HG03159 (cell line): Measurements from ENCODE around the gene ARMC10.
"Not testable (repeated sequence)": the region's sequence is repeated elsewhere in the genome, so short reads cannot be mapped to it uniquely, and the experiment has no call there.

Experiments
- ATAC-seq: cut with Tn5 transposase; IDR thresholded peaks from one replicate; pipeline ENCODE4 v1.9.1; 2021; ENCODE audit warnings: mild to moderate bottlenecking, moderate library complexity; ENCODE audit not compliant: unreplicated experiment

ARMC10 gene

DNA sequence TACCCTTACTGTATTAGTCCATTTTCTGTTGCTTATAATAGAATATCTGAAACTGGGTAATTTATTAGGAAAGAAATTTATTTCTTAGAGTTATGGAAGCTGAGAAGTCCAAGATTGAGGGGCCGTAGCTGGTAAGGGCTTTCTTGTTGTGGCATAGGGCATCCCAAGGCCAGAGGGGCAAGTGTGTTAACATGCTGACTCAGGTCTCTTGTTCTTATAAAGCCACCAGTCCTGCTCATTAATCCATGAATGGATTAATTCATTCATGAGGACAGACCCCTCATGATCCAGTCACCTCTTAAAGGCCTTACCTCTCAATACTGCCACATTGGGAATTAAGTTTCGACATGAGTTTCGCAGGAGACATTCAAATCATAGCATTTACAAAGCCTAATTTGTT lies 2.4 kb downstream of the ARMC10 start:
- ATAC-seq, result no peak

DNA sequence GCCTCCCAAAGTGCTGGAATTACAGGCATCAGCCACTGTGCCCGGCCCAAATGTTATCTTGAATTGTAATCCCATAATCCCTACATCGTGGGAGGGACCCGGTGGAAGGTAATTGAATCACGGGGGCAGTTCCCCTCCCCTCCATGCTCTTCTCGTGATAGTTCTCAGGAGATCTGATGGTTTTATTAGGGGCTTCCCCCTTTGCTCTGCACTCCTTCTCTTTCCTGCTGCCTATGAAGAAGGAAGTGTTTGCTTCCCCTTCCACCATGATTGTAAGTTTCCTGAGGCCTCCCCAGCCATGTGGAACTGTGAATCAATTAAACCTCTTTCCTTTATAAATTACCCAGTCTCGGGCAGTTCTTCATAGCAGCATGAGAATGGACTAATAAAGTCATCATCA lies 3.3 kb downstream of the ARMC10 start:
- ATAC-seq, result not testable (repeated sequence)

- no peak for ATAC-seq
These were observed 4.9 kb downstream of the ARMC10 start for GRCh38 chr7:103079836-103080235.

- no peak for ATAC-seq
These were observed 6.0 kb downstream of the ARMC10 start for GRCh38 chr7:103080923-103081322.

GRCh38 chr7:103082497-103082896 lies 7.6 kb downstream of the ARMC10 start:
- no peak for ATAC-seq

DNA sequence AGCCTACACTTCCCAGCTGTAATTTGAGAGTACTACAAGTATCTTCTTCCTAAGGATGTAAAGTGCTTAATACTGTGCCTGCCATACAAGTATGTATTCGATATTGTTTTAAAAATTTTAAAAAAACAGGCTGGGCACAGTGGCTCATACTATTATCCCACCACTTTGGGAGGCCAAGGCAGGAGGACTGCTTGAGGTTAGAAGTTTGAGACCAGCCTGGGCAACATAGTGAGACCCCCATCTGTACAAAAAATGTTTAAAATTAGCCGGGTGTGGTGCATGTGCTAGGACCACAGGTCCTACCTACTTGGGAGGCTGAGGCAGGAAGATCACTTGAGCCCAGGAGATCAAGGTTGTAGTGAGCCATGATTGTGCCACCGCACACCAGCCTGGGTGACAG lies 8.3 kb downstream of the ARMC10 start:
- ATAC-seq, result no peak

DNA sequence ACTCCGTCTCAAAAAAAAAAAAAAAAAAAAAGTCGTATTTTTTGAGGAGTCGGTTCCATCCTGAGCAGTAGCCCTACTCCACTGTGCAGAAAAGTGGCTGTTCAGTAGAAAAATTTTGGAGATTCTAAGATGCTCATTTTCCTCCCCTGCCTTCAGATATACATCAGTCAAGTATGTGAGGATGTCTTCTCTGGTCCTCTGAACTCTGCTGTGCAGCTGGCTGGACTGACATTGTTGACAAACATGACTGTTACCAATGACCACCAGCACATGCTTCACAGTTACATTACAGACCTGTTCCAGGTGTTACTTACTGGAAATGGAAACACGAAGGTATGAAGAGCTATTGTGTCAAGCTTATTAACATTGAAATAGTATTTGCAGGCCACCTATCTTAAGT lies 17.4 kb downstream of the ARMC10 start:
- ATAC-seq, result not testable (repeated sequence)

DNA sequence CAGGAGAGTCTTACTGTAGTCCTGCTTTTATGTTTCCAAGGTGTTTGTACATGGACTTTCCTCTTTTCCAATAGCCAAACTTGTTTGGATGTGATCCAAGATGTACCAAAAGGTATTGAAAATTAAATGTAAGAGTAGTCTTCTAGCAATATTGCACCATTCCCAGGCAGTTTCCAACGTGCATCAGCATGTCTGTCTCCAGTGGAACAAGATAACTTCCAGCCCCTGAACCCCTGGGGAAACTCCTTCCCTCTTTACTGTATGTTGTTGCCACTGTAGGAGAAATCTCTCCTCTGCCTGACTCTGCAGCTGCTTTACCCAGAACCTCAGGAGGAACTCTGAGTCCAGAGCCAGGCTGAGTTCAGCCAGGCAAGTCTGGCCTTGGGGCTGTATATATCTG lies 18.5 kb downstream of the ARMC10 start:
- ATAC-seq, result no peak

GRCh38 chr7:103094102-103094501 lies 19.2 kb downstream of the ARMC10 start:
- no peak for ATAC-seq

GRCh38 chr7:103095558-103095957 lies 20.6 kb downstream of the ARMC10 start:
- ATAC-seq, result not testable (repeated sequence)

DNA sequence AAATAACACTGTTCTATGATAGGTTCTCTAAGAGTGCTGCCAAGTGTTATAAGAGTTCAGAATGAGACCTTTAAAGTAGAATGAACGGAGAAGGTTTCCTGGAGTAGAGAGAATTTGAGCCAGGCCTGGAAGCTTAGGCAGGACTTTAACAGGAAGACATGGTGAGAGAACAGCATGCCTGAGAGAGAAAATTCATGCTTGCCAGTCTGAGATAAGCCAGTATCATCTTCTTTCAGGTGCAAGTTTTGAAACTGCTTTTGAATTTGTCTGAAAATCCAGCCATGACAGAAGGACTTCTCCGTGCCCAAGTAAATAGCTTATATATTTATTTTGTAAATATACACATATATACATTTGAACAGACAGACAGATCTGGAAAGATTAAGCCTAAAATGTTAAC lies 22.1 kb downstream of the ARMC10 start:
- ATAC-seq, result no peak

- ATAC-seq, result no peak
These were observed 25.4 kb downstream of the ARMC10 start for GRCh38 chr7:103100348-103100747.

GRCh38 chr7:103101543-103101942 lies 26.6 kb downstream of the ARMC10 start:
- no peak for ATAC-seq

GRCh38 chr7:103106005-103106702 lies 31.2 kb downstream of the ARMC10 start:
- no peak for ATAC-seq

GRCh38 chr7:103106703-103107070 lies 31.7 kb downstream of the ARMC10 start:
- ATAC-seq, result not testable (repeated sequence)

DNA sequence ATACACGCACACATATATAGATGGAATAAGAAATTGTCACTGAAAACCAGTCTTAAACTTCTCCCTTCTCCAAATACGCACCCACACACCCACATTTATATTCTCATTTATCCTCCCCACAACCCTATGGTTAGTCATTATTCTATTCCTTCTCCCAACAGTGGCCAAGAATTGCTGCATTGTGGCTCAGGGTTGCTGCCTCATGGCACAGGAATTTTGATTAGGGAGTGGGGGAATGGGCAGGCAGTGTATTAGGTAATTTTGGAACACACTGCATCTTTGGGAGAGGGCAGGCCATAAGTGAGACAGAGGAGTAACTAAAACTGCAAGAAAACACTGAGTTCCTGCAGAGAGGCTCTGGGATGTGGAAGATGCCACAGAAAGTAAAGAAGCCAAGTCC lies 38.2 kb downstream of the ARMC10 start:
- ATAC-seq, result no peak

DNA sequence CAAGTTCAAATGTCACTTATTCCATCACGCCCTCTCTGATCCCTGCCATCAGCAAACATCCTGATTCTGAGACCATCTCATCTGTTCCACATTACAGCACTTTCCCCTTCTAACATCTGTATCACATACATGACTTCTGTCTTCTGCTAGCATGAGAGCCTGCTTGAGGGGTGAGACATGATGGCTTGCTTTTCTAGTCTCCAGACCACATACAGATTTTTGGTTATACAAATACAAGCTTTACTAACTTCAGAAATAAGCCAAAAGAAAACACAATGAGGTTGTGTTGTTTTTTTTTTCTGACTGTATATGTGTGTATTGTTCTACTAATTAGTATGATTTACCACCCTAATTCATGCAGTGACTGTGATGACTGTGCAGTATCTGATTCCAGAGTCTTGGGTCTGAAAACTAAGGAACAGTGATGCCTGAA lies 39.7 kb downstream of the ARMC10 start:
- no peak for ATAC-seq

DNA sequence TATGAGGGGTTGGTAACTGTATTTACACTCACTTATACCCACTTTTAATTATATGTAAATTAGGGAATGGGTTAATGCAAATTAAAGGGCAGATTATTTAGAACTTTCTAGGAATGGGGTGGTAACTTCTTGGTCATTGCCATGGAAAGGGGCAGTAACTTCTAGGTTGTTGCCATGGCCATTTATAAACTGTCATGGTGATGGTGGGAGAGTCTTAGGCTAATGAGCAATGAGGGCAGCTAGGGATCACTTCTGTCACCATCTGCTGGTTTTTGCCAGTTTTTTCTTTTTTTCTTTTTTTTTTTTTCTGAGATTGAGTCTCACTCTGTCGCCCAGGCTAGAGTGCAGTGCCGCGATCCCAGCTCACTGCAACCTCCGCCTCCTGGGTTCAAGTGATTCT lies 40.8 kb downstream of the ARMC10 start:
- ATAC-seq, result no peak

GRCh38 chr7:103116511-103116910 lies 41.6 kb downstream of the ARMC10 start:
- ATAC-seq, result no peak

DNA sequence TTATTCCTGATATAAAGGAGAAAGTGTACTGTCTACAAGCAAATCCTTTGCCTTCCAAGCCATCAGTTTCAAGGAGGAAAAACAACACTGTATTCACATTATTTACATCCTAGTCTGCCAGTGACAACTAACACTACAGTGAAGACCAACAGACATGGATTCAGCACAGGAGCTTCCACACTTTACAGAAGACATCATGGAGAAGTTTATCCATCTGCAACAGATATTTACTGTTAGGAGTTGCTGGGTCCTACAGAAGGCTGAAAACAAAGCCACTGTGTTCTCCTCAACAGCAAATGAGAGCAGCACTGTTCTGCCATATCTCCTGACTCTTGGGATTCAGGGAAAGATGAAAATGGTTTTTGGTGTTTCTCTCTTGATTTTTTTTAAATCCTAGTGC lies 42.1 kb downstream of the ARMC10 start:
- no peak for ATAC-seq

- no peak for ATAC-seq
These were observed 42.5 kb downstream of the ARMC10 start for GRCh38 chr7:103117465-103117864.

DNA sequence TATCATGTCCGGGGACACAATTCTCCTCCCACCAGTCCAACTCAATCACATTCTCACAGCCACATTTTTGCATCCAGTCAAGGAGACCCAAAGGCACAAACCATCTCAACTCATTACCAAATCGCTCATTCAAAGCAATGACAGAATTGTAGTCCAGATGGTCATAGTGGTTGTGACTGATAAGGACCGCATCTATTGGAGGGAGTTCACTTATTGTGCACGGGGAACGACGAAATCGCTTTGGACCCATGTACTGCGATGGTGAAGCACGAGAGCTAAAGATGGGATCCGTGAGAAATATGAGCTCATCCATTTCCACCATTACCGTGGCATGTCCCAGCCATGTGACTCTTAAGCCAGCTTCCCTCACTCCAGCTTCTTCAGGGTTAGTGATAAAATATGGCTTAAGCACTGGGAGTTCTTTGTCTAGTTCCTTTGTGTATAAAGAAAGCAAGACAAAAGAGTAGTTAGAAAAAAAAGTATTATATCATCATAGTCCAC lies 44.9 kb downstream of the ARMC10 start:
- ATAC-seq, result no peak

- no peak for ATAC-seq
These were observed 45.4 kb downstream of the ARMC10 start for GRCh38 chr7:103120362-103120761.
